22Rv1 (cell line): Measurements from ENCODE around the gene PTPRM.

ENCODE experiments used
- ZFX ChIP-seq: fragments of 450-650 bp; IDR thresholded peaks from 2 replicates; pipeline ENCODE4 v1.6.1; 2017; ENCODE audit warnings: antibody characterized with exemption, borderline replicate concordance
- TF ChIP-seq, protein P1 (sequence below): fragments of 450-650 bp; IDR thresholded peaks from 2 replicates; pipeline ENCODE4 v1.5.1; 2017; ENCODE audit warnings: mild to moderate bottlenecking

DNA sequence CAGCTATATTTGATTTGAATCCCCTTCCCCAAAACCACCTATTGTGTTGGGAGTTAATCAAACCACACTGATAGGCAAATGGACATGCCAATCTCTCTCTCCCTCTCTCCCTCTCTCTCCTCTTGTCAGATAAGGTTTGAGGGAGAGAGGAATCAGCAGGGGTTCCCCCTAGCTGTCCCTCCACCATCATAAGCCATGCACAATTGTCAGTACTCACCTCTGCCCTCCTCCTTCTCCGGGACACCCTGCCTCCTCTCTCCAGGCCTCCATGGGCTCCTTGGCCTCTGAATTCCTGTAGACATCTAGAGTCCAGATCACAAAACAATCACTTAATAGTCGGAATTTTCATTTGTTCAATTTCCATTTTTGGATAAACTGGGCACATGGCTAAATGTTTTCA, 798.4 kb downstream of the PTPRM start:
- TF ChIP-seq, protein P1, sequence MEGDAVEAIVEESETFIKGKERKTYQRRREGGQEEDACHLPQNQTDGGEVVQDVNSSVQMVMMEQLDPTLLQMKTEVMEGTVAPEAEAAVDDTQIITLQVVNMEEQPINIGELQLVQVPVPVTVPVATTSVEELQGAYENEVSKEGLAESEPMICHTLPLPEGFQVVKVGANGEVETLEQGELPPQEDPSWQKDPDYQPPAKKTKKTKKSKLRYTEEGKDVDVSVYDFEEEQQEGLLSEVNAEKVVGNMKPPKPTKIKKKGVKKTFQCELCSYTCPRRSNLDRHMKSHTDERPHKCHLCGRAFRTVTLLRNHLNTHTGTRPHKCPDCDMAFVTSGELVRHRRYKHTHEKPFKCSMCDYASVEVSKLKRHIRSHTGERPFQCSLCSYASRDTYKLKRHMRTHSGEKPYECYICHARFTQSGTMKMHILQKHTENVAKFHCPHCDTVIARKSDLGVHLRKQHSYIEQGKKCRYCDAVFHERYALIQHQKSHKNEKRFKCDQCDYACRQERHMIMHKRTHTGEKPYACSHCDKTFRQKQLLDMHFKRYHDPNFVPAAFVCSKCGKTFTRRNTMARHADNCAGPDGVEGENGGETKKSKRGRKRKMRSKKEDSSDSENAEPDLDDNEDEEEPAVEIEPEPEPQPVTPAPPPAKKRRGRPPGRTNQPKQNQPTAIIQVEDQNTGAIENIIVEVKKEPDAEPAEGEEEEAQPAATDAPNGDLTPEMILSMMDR = no peak
- no peak for TF ChIP-seq ZFX
